IPS-15b (cell line): ENCODE results near the gene AKAP10.

Experiments
- H3K27me3 ChIP-seq: one replicate; pipeline ENCODE4 v1.6.1; 2013; ENCODE audit warnings: low read length; ENCODE audit not compliant: control insufficient read depth, insufficient read depth
- H3K36me3 ChIP-seq: one replicate; pipeline ENCODE4 v1.6.1; 2013; ENCODE audit warnings: low read length; ENCODE audit not compliant: control insufficient read depth, insufficient read depth
- H3K4me1 ChIP-seq: one replicate; pipeline ENCODE4 v1.6.1; 2013; ENCODE audit warnings: mild to moderate bottlenecking, low read length; ENCODE audit not compliant: control insufficient read depth, insufficient read depth
- H3K4me3 ChIP-seq: one replicate; pipeline ENCODE4 v1.5.1; 2013; ENCODE audit warnings: low read depth, low read length
- H3K9ac ChIP-seq: one replicate; pipeline ENCODE4 v1.6.1; 2013; ENCODE audit warnings: low read depth, mild to moderate bottlenecking, low read length
- H3K9me3 ChIP-seq: one replicate; pipeline ENCODE4 v1.6.1; 2013; ENCODE audit warnings: mild to moderate bottlenecking, low read length; ENCODE audit not compliant: control insufficient read depth, insufficient read depth

AKAP10 gene

DNA sequence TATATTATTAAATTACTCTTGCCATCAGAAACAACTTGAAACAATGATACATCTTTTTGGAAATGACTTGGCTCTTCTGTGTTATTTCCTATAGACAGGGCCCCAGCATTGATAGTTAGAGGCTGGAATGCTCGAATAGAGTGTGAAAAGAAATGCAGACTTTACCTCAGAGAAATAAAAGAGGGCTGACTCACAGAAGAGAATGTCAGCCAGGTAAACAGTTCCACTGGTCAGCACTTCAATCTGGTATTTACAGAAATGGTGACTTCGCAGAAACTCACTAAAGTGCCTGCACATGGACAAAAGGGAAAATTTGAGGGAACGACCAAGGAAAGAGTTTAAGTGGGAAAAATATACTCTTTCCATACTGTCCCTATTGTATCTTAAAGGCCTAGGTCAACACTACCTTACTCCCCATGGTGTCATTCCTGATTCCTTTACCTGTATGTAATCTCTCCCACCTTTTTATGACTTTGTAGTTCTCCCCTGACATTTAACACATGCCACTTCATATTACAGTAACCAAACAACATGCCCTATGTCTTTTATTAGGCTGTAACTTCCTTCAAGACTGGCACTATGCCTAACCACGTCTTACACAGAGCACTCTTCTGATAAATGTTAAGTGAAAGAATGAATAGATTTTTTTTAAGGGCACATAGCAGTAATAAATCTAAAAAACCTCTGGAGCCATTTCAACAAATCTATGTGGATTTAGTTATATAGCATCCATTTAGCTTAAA is 36.7 kb downstream of the AKAP10 start:
- Histone ChIP-seq H3K9ac (no peak overlapping the region), H3K36me3 (peaks cover 5% of the 10 kb centered on the region), H3K27me3 (no peaks in the 10 kb centered on the region), H3K9me3 (no peaks in the 10 kb centered on the region), H3K4me1 (no peaks in the 10 kb centered on the region), H3K4me3 (no peak overlapping the region)

DNA sequence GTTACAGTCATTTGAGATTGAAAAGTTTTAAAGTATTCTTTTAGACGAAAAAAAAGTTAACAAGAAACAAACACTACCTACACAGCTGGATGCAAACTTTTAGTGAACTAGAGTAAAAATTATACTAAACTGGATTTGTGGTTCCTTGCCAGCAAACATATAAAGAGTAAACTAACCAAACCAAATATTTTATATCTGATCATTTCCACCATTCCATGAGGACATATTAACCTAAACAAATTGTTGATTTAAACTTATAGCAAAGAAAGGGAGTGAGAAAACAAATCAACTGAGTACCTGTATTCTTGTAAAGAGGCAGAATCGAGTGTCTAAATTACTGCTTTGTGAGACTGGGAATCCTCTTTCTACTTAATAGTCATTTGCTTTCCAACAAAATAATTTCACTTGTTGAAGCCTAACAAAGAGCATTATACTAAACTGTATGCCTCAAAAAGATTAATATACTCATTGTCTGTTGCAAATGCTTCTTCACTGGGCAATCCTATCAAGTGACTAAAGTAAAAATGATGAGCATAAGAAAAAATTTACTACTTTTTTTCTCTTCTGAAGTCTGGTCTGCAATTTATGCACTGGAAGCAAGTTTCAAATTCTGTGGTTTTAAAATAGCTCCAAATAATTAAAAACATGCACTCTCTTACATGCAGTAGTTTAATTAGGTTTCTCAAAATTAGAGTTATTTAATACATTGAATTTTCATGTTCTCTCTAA is 37.5 kb downstream of the AKAP10 start:
- no peaks in the 10 kb centered on the region for H3K4me1 ChIP-seq

GRCh38 chr17:19938736-19939135 is 38.9 kb downstream of the AKAP10 start:
- Histone ChIP-seq H3K4me1 (no peaks in the 10 kb centered on the region), H3K9ac (no peak overlapping the region), H3K4me3 (no peak overlapping the region), H3K27me3 (no peaks in the 10 kb centered on the region), H3K9me3 (no peaks in the 10 kb centered on the region), H3K36me3 (peaks cover 6% of the 10 kb centered on the region)

More for the DNA sequence above, 37.5 kb downstream of the AKAP10 start:
- no peaks in the 10 kb centered on the region for H3K9me3 ChIP-seq
- no peak overlapping the region for H3K9ac ChIP-seq
- H3K36me3 ChIP-seq, result peaks cover 6% of the 10 kb centered on the region
- H3K27me3 ChIP-seq, result no peaks in the 10 kb centered on the region
- no peak overlapping the region for H3K4me3 ChIP-seq

DNA sequence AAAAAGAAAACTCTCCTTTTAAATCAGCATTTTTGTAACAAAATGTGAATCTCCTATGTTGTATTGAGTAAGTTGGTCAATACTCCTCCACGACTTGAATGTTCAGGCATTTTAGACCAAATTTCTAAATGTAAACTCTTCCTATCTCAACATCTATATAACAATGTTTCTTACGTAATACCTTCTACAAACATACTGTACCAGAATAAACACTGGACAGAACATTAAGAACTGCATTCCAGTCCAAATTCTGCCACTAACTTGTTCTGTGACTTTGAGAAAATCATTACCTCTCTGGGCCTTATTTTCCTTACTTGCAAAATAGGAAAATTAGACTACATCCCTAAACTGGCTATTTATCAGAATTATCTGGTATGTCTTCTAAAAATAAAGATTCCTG is 40.1 kb downstream of the AKAP10 start:
- no peak overlapping the region for H3K4me3 ChIP-seq
- H3K4me1 ChIP-seq, result no peaks in the 10 kb centered on the region
- H3K9ac ChIP-seq, result no peak overlapping the region
- no peaks in the 10 kb centered on the region for H3K9me3 ChIP-seq
- no peaks in the 10 kb centered on the region for H3K27me3 ChIP-seq
- peaks cover 6% of the 10 kb centered on the region for H3K36me3 ChIP-seq

- Histone ChIP-seq H3K9ac (no peak overlapping the region), H3K9me3 (no peaks in the 10 kb centered on the region), H3K27me3 (no peaks in the 10 kb centered on the region), H3K4me1 (no peaks in the 10 kb centered on the region), H3K36me3 (peaks cover 16% of the 10 kb centered on the region), H3K4me3 (no peak overlapping the region)
Measured at GRCh38 chr17:19935169-19935568, 42.5 kb downstream of the AKAP10 start.

DNA sequence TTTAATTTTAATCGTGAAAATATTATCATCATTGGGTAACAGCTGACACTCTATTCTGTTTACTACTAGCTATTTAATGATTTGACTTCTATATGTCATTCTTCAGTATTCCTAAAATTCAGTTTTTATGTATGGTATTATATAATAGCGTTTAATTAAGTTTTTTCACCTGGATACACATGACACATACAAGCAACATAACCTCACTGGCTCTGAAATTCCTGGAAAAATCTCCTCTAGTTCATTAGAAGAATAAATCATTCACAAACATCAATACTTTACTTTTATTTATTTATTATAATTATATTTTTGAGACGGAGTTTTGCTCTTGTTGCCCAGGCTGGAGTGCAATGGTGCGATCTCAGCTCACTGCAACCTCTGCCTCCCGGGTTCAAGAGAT is 44.0 kb downstream of the AKAP10 start:
- Histone ChIP-seq H3K9ac (no peak overlapping the region), H3K4me3 (no peak overlapping the region), H3K36me3 (peaks cover 19% of the 10 kb centered on the region), H3K27me3 (no peaks in the 10 kb centered on the region), H3K9me3 (no peaks in the 10 kb centered on the region), H3K4me1 (no peaks in the 10 kb centered on the region)

GRCh38 chr17:19933221-19933620 is 44.4 kb downstream of the AKAP10 start:
- no peaks in the 10 kb centered on the region for H3K27me3 ChIP-seq
- peaks cover 19% of the 10 kb centered on the region for H3K36me3 ChIP-seq
- H3K9me3 ChIP-seq, result no peaks in the 10 kb centered on the region
- H3K4me1 ChIP-seq, result no peaks in the 10 kb centered on the region
- no peak overlapping the region for H3K4me3 ChIP-seq
- no peak overlapping the region for H3K9ac ChIP-seq

- peaks cover 15% of the 10 kb centered on the region for H3K36me3 ChIP-seq
Measured at GRCh38 chr17:19928299-19928698, 49.3 kb downstream of the AKAP10 start.

GRCh38 chr17:19915245-19915978 is 62.2 kb downstream of the AKAP10 start:
- Histone ChIP-seq H3K4me1 (no peaks in the 10 kb centered on the region), H3K36me3 (peaks cover 11% of the 10 kb centered on the region), H3K9me3 (no peaks in the 10 kb centered on the region), H3K27me3 (no peaks in the 10 kb centered on the region), H3K9ac (no peak overlapping the region), H3K4me3 (no peak overlapping the region)

More at GRCh38 chr17:19928299-19928698, 49.3 kb downstream of the AKAP10 start:
- H3K9ac ChIP-seq, result no peak overlapping the region
- H3K9me3 ChIP-seq, result no peaks in the 10 kb centered on the region
- H3K27me3 ChIP-seq, result no peaks in the 10 kb centered on the region
- no peak overlapping the region for H3K4me3 ChIP-seq
- no peaks in the 10 kb centered on the region for H3K4me1 ChIP-seq

DNA sequence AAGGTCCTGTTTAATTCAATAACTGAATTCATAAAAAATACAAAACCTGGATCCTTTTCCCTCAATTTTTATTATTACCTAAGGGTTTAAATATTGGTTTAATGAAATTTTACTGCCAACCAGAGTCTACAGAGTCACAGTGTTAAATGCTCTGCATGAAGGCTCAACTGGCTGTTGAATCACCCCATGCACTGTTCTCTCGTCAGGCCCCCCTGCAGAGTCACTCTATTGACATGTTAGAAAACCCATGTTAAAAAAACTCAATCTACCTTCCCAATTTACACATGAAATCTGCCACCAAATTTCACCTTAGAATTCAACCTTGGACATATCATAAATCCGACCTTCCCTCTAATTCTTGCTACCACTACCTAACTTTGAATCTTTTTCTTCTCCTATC is 66.6 kb downstream of the AKAP10 start:
- H3K36me3 ChIP-seq, result no peaks in the 10 kb centered on the region
- H3K9ac ChIP-seq, result no peak overlapping the region
- H3K4me3 ChIP-seq, result no peak overlapping the region
- H3K4me1 ChIP-seq, result no peaks in the 10 kb centered on the region
- H3K27me3 ChIP-seq, result no peaks in the 10 kb centered on the region
- H3K9me3 ChIP-seq, result no peaks in the 10 kb centered on the region

DNA sequence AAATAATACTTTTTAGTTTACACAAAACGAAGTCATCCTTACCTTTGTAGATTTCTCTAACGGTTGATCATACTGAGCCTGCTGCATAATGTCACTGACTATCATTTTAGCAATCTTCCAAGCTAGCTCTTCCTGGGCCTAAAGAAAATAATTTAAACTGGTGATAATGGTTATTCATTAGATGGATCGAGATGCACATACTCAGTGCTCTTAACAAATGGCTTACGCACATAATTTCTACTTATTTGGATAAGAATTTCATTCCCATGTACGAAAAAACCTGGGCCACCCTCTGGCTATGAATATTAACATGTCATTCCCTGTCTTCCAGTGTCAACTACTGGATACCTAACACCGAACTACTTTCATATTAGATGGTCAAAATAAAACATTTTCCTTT is 68.5 kb downstream of the AKAP10 start:
- Histone ChIP-seq H3K27me3 (no peaks in the 10 kb centered on the region), H3K9me3 (no peaks in the 10 kb centered on the region), H3K4me3 (no peak overlapping the region), H3K36me3 (peaks cover 4% of the 10 kb centered on the region), H3K9ac (no peak overlapping the region), H3K4me1 (no peaks in the 10 kb centered on the region)
